Aorta (tissue), 5 donors: ENCODE measurements around the gene TASP1. TPM values are rescaled to one million over a fixed set of nuclear protein-coding genes. Genes with fewer than 3 reads are reported as not detected.
"Not testable (repeated sequence)": the region's sequence is repeated elsewhere in the genome, so short reads cannot be mapped to it uniquely, and the experiment has no call there.

Source experiments
- ATAC-seq: fragments of 200-7000 bp; cut with Tn5 transposase; one replicate; pipeline ENCODE4 v1.9.1; 2022; ENCODE audit warnings: moderate library complexity; ENCODE audit not compliant: low FRiP score
- DNase-seq, 2 donors: peaks; one replicate each; pipeline ENCODE4 v3.0.0-alpha.2; 2020
- H3K27ac ChIP-seq, 2 donors: one replicate each; pipeline ENCODE4 v1.5.1; 2013; ENCODE audit warnings: low read length in 2 of 2, mild to moderate bottlenecking in 2 of 2, moderate library complexity in 2 of 2, control low read depth in 1 of 2, inconsistent platforms in 1 of 2, low read depth in 1 of 2
- H3K27me3 ChIP-seq, 2 donors: one replicate each; pipeline ENCODE4 v1.6.1; 2013; ENCODE audit warnings: control low read depth in 1 of 2, low read length in 1 of 2, mild to moderate bottlenecking in 1 of 2, moderate library complexity in 1 of 2; ENCODE audit not compliant: insufficient read depth in 2 of 2, control insufficient read depth in 1 of 2
- H3K36me3 ChIP-seq, 2 donors: one replicate each; pipeline ENCODE4 v1.6.1; 2013; ENCODE audit warnings: control low read depth in 1 of 2, low read length in 1 of 2, mild to moderate bottlenecking in 1 of 2; ENCODE audit not compliant: insufficient read depth in 2 of 2, control insufficient read depth in 1 of 2
- H3K4me1 ChIP-seq, 2 donors: one replicate each; pipeline ENCODE4 v1.6.1; 2013; ENCODE audit warnings: low read length in 2 of 2, control low read depth in 1 of 2, mild to moderate bottlenecking in 1 of 2, moderate library complexity in 1 of 2; ENCODE audit not compliant: insufficient read depth in 2 of 2, control insufficient read depth in 1 of 2
- H3K4me3 ChIP-seq, 2 donors: one replicate each; pipeline ENCODE4 v1.5.1; 2013; ENCODE audit warnings: low read length in 2 of 2, control low read depth in 1 of 2, mild to moderate bottlenecking in 1 of 2
- H3K9me3 ChIP-seq: one replicate; pipeline ENCODE4 v1.6.1; 2013; ENCODE audit warnings: mild to moderate bottlenecking, low read length; ENCODE audit not compliant: control insufficient read depth
- WGBS, 2 donors: extraction: QIAGEN DNeasy Blood & Tissue Kit; methylation state at CpG; one replicate each; pipeline ENCODE4 v1.1.7; 2013; 5-methylcytosine and 5-hydroxymethylcytosine counted together
- intact Hi-C, 2 donors: fragments of 100-400 bp; cut with DNase I; formaldehyde crosslinking; loops; one replicate each; pipeline versions ENCODE4 v1.14.2 to v1.15.0; 2022
- polyA plus RNA-seq, 2 donors: library from polyadenylated mRNA; stranded (reverse); fragments of 200-250 nt; gene quantifications; one replicate each; pipeline ENCODE4 v1.2.3, GENCODE V29; 2013
- total RNA-seq, 2 donors: library from RNA; stranded (reverse); fragmentation: NEBNext Ultra II Directional; extraction: Animal tissue kit (Norgen Biotek cat#: 25700); gene quantifications; one replicate each; pipeline ENCODE4 v1.2.1, GENCODE V29; 2021
- donor health status: healthy with polysubstance abuse.
- donor health status: Bipolar disorder and iron deficiency.
- donor health status: DM: no; HTN: no; CAD: no.
- donor health status: DM: no; HTN: no; CAD: no.
- donor health status: DM: yes; HTN: yes; CAD: no.

TASP1 gene
- total and polyA plus RNA-seq, 4 donors: 13.2 to 74.6 (median 25.9) TPM

GRCh38 chr20:13362165-13362564 lies 276.6 kb downstream of the TASP1 start:
- ATAC-seq, DNase-seq, H3K27ac ChIP-seq, H3K36me3 ChIP-seq, intact Hi-C loops, H3K4me1 ChIP-seq, H3K27me3 ChIP-seq, H3K4me3 ChIP-seq, H3K9me3 ChIP-seq: not testable (repeated sequence)
- 80 to 89% methylated on average over 2 to 3 of the region's 5 CpGs for WGBS, 2 donors

GRCh38 chr20:13358936-13359335 lies 279.8 kb downstream of the TASP1 start:
- H3K4me1 ChIP-seq, DNase-seq, H3K4me3 ChIP-seq, ATAC-seq, H3K36me3 ChIP-seq, intact Hi-C loops, H3K9me3 ChIP-seq, H3K27ac ChIP-seq, H3K27me3 ChIP-seq: not testable (repeated sequence)
- WGBS, 2 donors: 91% methylated on average over 11 to 12 of the region's 12 CpGs

GRCh38 chr20:13357782-13358181 lies 280.9 kb downstream of the TASP1 start:
- ATAC-seq, H3K36me3 ChIP-seq, H3K4me3 ChIP-seq, H3K27me3 ChIP-seq, intact Hi-C loops, H3K27ac ChIP-seq, H3K9me3 ChIP-seq, H3K4me1 ChIP-seq, DNase-seq: not testable (repeated sequence)
- WGBS, 2 donors: 84 to 91% methylated on average over 6 of the region's 6 CpGs

GRCh38 chr20:13356591-13356990 lies 282.1 kb downstream of the TASP1 start:
- Histone ChIP-seq H3K4me1 (no peaks in the 10 kb centered on the region), H3K27me3 (no peaks in the 10 kb centered on the region), H3K9me3 (no peaks in the 10 kb centered on the region), H3K4me3 (no peak overlapping the region), H3K36me3 (no peaks in the 10 kb centered on the region), H3K27ac (no peak overlapping the region)
- intact Hi-C loops: no loop called here
- DNase-seq: no peak
- no peak for ATAC-seq

- Histone ChIP-seq H3K36me3 (no peaks in the 10 kb centered on the region), H3K9me3 (no peaks in the 10 kb centered on the region), H3K27me3 (no peaks in the 10 kb centered on the region), H3K4me1 (no peaks in the 10 kb centered on the region), H3K27ac (no peak overlapping the region), H3K4me3 (no peak overlapping the region)
- ATAC-seq: no peak
- intact Hi-C loops: no loop called here
- DNase-seq: no peak
Measured at GRCh38 chr20:13355941-13356486, 282.7 kb downstream of the TASP1 start.

- H3K27ac ChIP-seq: no peak overlapping the region
- H3K27me3 ChIP-seq: no peaks in the 10 kb centered on the region
- no peaks in the 10 kb centered on the region for H3K4me1 ChIP-seq
- no peaks in the 10 kb centered on the region for H3K36me3 ChIP-seq
- ATAC-seq: peak; percentile 33
- intact Hi-C loops: no loop called here
- no peak overlapping the region for H3K4me3 ChIP-seq
- 42 to 48% methylated on average over 3 of the region's 3 CpGs for WGBS, 2 donors
- H3K9me3 ChIP-seq: no peaks in the 10 kb centered on the region
- DNase-seq: no peak
Measured at GRCh38 chr20:13355411-13355810, 283.3 kb downstream of the TASP1 start.

GRCh38 chr20:13353261-13353945 lies 285.3 kb downstream of the TASP1 start:
- Histone ChIP-seq H3K4me3 (no peak overlapping the region), H3K4me1 (peaks cover 0 to 2% of the 10 kb centered on the region in 2 donors), H3K27me3 (no peaks in the 10 kb centered on the region), H3K9me3 (no peaks in the 10 kb centered on the region), H3K36me3 (no peaks in the 10 kb centered on the region), H3K27ac (no peak overlapping the region)
- 60 to 80% methylated on average over 2 of the region's 2 CpGs for WGBS, 2 donors
- DNase-seq (no peak), ATAC-seq (no peak)
- intact Hi-C loops: no loop called here

- Histone ChIP-seq H3K27me3 (no peaks in the 10 kb centered on the region), H3K36me3 (no peaks in the 10 kb centered on the region), H3K27ac (no peak overlapping the region), H3K9me3 (no peaks in the 10 kb centered on the region), H3K4me1 (peaks cover 0 to 2% of the 10 kb centered on the region in 2 donors), H3K4me3 (no peak overlapping the region)
- DNase-seq (no peak), ATAC-seq (no peak)
- WGBS, 2 donors: 86 to 89% methylated on average over 4 of the region's 4 CpGs
- intact Hi-C loops: no loop called here
Measured at GRCh38 chr20:13349235-13349604, 289.5 kb downstream of the TASP1 start.
